GM19193 (cell line): ENCODE results near the gene DCDC2C.

Source experiments
- POLR2A ChIP-seq: IDR thresholded peaks from 4 replicates; pipeline ENCODE4 v1.6.1; 2011; ENCODE audit not compliant: insufficient read depth, insufficient read length; ENCODE audit errors: extremely low read depth

DCDC2C gene

DNA sequence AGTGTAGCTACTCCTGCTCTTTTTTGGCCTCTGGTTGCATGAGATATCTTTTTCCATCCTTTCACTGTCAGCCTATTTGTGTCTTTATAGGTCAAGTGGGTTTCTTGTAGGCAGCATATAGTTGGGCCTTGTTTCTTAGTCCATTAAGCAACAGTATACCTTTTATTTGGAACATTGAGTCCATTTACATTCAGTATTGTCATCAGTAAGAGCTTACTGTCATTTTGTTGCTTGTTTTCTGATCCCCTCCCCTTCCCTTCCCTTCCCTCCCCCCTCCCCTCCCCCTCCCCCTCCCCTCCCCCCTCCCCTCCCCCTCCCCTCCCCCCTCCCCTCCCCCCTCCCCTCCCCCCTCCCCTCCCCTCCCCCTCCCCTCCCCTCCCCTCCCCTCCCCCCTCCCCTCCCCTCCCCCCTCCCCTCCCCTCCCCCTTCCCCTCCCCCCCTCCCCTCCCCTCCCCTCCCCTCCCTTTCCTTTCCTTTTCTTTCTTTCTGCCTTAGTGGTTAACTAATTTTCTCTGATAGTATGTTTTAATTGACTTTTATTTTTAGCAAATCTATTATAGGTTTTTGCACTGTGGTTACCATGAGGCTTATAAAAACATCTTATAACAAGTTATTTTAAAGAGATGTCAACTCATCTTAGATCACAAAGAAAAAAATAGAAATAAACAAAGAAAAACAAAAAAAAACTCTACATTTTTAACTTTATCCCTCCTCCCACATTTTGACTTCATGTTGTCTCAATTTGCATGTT, 13.2 kb upstream of the DCDC2C start:
- TF ChIP-seq POLR2A, result no peak

GRCh38 chr2:3692375-3692774, 11.0 kb upstream of the DCDC2C start:
- TF ChIP-seq POLR2A, result no peak

- no peak for TF ChIP-seq POLR2A
Observed at GRCh38 chr2:3696545-3696944, 6.8 kb upstream of the DCDC2C start.

DNA sequence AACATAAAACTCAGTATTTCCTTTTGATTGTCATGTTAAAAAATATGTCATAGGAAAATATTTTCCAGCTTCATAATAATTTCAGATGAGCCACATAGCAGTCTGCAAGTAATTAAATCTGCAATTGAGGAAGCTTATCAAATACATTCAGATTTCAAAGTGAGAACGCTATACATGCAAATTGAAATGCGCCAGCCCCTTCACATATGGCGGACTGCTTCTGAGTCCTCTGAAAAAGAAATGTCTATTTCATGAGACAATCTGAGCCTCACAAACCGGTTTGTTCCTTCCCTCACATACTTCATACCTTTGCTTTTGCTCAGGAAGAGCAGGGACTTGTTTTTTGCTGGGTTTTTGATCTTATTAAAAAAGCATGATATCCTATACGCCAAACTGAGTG, 2.3 kb upstream of the DCDC2C start:
- TF ChIP-seq POLR2A, result no peak

DNA sequence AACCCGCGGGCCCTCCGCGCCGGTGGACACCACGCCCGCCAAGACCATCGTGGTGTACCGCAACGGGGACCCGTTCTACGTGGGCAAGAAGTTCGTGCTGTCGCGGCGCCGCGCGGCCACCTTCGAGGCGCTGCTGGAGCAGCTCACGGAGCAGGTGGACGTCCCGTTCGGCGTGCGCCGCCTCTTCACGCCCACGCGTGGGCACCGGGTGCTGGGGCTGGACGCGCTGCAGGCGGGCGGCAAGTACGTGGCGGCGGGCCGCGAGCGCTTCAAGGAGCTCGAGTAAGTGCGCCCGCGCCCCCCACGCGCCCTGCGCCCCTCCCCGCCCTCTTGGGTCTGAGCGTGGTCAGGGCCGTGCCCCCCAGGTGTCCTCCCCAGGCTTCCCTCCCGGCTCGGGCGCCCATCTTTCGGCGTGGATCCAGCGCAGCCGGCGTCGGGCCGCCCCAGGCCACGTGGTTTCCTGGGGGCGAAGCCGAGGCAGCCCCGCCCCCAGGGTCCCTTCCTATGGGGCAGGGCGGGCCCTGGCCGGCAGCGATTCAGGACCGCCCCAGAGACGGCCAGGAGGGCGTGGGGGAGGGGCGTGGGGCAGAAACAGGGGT, 481 bp downstream of the DCDC2C start:
- TF ChIP-seq POLR2A, result no peak

- TF ChIP-seq POLR2A, result no peak
Observed at GRCh38 chr2:3704692-3705091, 1.3 kb downstream of the DCDC2C start.

DNA sequence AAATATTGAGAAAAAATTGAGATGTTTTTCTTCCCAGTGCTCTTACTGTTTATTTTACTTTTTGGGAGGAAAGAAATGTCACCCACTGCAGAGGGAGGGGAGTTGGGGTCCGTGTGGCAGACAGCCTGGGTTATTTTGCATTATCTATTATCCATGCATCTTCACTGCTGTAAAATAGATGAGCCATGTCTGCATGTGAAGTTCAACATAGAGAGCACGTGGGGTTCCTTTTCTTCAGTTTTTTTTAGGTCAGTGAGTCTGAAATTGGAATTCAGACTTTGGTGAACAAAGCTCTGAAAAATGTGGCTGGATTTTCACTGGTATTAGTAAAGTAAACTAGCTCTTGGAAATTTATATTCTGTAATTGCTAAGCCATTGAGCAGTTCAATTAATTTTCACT, 2.4 kb downstream of the DCDC2C start:
- TF ChIP-seq POLR2A, result no peak

DNA sequence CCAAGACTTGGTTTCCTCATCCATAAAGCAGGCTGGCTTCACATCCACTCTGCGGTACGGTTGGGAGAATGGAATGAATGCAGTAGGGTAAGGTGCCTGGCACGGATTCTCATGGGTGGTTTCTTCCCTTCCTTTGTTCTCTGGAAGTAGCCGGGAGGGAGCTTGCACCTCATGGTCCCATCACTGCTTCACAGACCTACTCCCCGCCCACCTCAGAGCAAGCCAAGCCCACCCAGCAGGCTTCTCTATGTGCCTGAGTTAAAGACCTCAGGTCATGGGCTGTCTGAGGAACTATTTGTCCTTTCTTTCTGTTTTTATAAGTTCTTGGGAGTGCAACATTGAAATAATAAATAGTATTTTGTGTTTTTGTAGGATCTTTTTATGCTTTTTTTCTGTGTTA, 3.5 kb downstream of the DCDC2C start:
- no peak for TF ChIP-seq POLR2A

DNA sequence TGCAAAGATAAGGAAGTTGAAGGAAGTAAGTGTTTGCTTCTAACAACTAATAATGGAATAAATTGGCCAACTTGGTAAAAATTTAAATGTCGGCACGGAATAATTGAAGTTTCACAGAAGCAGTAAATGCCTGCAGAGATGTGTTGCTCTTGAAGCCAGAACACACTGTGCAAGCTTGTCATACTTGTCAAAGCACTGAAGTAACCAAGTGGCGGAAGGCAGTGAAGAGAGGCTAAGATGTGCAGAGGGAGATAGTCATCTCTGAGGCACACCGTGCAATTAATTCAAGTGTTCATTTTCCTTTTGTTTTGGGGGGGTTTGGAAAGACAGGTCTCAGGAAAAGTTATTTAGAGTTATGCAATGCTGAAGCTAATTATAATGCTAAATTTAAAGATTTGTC, 5.2 kb downstream of the DCDC2C start:
- TF ChIP-seq POLR2A, result no peak

DNA sequence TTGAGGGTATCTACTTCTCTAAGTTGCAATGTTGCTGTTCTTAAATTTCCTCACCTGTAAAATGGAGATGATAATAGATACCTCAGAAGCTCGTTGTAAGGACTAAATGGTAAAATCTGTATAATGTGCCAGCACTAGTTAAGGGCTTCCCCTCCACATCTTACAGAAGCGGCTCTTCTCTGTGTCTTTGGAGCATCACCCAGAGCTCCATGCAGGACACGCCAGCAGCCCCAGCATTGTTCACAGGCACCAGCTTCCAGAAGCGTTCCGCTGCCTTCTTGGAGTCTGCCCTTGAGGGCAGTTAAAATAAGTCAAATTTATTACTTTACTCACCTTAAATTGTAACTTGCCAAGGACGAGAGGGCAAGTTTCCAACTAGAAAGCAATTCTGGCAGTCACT, 5.8 kb downstream of the DCDC2C start:
- no peak for TF ChIP-seq POLR2A

- no peak for TF ChIP-seq POLR2A
Observed at GRCh38 chr2:3712424-3712823, 9.0 kb downstream of the DCDC2C start.

GRCh38 chr2:3712831-3713503, 9.6 kb downstream of the DCDC2C start:
- TF ChIP-seq POLR2A, result no peak

- TF ChIP-seq POLR2A, result no peak
Observed at GRCh38 chr2:3718679-3719078, 15.3 kb downstream of the DCDC2C start.

GRCh38 chr2:3725002-3725401, 21.6 kb downstream of the DCDC2C start:
- TF ChIP-seq POLR2A, result no peak

- no peak for TF ChIP-seq POLR2A
Observed at GRCh38 chr2:3725458-3726250, 22.3 kb downstream of the DCDC2C start.
